ENCODE results near the gene CTCFL. TPM values are rescaled to one million over a fixed set of nuclear protein-coding genes. Genes with fewer than 3 reads are reported as not detected.

CTCFL gene
- total RNA-seq, 1 donor, result not detected

DNA sequence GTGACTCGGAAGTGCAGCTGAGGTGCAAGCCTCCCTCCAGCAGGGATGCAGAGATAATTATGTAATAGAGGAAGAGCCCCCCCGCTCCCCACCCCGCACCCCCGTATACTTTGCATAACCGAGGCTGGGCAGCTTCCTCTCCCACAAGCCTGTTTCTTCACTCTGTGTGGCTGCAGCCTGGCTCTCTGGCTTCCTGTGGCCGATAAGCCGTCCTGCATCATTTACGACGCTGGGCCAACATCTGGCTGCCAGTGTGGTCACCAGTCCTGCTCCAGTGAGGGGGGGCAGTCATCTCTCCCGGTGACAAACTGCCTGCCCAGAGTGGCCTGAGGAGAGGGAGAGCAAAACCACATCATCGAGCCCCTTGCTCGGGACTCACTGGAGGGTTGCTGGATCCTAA lies 74.5 kb downstream of the CTCFL start:
- peak in 2 of 3 donors; percentile 77 to 86 for DNase-seq (ENCODE audit: low read depth in 2 of 3, low spot score in 2 of 3)

DNA sequence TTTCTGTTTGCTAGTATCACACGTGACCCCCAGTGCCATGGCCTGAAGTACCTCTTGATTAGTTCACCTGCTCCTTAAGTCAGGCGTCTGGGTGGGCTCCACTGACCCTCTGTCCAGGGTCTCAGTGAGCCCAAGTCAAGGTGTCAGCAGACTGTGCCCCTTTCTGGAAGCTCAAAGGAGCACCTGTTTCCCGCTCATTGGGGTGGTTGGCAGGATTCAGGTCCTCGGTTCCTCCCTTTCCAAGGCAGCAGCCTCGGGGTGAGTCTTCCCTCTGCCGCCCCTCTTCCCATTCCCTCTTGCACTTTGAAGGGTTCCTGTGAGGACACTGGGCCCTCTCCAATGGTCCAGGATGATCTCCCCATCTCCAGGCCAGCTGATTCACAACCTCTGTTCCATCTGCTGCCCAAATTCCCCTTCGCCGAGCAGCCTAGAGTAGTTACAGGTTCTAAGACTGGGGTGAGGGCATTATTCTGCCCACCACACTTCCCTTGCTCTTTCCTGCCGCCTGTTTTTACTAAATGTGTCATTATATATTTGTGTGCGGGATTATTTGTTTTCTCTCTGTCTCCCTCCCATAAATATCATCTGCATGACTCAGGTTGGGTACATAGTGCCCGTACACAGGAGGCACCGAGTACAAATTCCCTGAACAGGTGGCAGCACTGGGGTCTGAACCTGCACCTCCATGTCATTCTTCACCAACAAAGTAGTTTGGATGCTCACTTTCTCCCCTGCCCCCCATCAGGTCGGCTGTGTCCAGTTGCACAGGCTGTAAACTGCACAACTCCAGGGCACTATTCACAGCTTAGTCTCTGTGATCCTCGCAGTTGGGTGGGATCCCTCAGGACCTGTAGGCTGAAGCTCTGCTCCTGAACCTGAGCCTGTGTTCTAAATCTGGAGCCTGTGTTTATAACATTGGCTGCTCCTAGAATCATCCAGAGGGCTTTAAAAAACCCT lies 75.3 kb downstream of the CTCFL start:
- peak in 1 of 3 donors; percentile 32 for DNase-seq (ENCODE audit: low read depth in 2 of 3, low spot score in 2 of 3)

DNA sequence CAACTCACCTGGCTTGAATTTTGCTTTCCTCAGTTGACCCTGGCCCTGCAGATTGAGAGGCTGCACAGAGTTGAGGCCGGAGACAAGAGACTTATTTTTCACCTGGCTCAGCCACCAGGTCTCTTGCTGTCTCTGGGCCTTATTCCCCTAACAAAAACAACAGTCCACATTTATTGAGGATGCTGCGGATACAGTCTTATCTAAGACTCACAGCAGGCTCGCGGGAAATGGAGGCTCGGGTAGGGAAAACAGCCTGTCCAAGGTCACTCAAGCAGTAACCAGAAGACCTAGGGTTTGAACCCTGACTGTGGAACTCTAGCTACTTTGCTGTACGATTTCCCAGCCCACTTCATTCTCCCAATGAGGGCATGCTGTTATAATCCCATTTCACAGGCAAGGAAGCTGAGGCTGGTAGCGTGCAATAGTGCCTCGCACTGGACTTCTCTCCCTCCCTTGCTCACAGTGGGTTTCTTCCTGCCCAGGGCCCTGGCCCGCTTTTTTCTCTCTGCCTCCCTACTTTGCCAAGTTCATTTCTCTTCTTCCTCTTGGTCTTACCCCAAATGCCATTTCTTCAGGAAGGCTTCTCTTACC lies 76.1 kb downstream of the CTCFL start:
- no peak for DNase-seq (ENCODE audit: low read depth in 2 of 3, low spot score in 2 of 3)

Other genes with a start within 250 kb of the CTCFL start
- gene SPO11, start 195.3 kb downstream of the CTCFL start, total RNA-seq, result not detected
- 22.4 TPM for gene RAE1, start 173.9 kb downstream of the CTCFL start, total RNA-seq
- 63.3 TPM for gene RBM38, start 133.7 kb downstream of the CTCFL start, total RNA-seq
- gene PCK1, start 36.0 kb upstream of the CTCFL start, total RNA-seq, result not detected
- 0.54 TPM for gene ZBP1, start 95.3 kb upstream of the CTCFL start, total RNA-seq
- gene PMEPA1, start 184.9 kb upstream of the CTCFL start, total RNA-seq, result 1.9 TPM

Measured in hematopoietic multipotent progenitor cell (in vitro differentiated cells).